OCI-M2 (cell line): ENCODE results near the gene C17orf67.

Experiments
- DNase-seq: peaks from one replicate; lab custom pipeline; 2025; ENCODE audit not compliant: unreplicated experiment; lab: John Stamatoyannopoulos, UW

Gene C17orf67

DNA sequence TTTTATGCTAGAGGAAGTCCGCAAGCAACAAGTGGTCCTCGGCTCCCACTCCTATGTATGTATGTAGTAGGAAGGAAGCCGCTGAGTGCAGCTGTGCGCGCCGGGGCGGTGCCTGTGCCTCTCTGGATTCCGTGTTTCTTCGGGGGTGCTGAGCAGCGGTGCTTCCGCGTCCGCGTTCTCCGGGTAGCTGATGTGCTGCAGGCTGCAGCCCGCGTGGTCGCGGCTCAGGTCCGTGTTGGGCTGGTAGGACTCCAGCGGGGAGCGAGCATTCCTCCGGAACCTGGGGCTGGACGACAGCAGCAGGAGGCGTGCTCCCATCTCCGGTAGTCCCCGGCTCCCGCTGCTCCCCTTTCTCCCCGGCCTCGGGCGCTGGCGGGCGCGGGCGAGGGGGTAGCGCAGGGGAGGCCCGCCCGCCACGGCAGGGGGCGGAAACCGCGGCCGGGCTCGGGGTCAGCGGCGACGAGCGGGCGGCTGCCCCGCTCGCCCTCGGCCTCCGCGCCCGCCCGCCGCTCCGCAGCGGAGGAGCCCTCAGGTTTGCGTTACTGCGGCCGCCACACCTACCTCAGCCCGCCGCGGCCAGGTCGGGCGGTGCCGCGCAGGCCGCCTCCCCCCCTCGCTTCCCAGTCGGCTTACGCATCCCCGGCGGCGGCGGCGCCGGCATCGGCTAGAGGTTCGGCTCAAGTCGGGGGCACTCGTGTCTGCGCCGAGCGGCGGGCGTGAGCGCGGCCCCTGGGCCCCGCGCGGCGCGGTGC lies 487 bp downstream of the C17orf67 start:
- DNase-seq = no peak

DNA sequence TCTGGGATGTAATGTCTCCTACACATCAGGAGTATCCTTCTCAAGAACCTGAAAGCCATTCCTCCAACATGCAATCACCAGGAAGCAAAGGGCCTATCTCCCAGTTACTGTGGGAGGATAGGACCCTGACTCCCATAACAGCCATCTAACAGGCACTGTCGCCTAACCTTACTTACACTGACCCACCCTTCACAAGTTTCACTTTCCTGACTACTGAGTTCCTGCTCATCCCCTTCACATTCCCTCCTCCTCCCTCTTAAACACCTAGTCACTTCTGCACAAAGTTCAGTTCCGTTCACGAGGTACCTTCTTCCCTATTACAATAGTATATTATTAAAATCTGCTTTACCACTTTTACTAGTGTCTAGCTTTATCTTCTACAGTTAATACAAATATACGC lies 1.3 kb downstream of the C17orf67 start:
- DNase-seq = no peak

DNA sequence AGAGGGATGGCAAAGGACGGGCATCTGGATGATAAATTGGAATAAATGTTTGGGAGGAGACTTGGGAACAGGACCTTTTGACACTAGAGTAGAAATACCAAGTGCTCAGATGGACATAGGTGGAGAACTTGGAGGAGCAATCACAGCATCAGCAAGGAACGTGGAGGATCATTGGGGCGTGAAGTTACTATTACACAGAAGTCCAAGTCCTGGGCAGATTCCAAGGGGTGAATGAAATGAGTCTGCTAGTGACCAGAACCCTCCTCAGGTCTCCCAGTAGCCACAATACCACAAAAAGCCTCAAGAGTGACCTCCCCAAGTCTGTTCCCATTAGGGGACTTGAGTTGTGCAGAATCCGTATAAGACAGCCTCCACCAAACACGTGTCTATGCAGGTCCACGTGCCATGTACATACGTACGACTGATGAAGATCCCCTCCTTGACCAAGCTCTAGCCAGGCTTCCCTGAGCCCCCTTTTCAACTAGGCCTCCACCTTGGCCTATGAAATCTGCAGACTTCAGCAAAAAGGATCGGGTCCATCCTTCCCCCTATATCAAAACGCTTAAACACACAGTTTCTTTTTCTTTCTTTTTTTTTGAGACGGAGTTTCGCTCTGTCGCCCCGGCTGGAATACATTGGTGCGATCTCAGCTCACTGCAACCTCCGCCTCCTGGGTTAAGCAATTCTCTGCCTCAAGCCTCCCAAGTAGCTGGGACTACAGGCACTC lies 2.2 kb downstream of the C17orf67 start:
- DNase-seq = no peak

DNA sequence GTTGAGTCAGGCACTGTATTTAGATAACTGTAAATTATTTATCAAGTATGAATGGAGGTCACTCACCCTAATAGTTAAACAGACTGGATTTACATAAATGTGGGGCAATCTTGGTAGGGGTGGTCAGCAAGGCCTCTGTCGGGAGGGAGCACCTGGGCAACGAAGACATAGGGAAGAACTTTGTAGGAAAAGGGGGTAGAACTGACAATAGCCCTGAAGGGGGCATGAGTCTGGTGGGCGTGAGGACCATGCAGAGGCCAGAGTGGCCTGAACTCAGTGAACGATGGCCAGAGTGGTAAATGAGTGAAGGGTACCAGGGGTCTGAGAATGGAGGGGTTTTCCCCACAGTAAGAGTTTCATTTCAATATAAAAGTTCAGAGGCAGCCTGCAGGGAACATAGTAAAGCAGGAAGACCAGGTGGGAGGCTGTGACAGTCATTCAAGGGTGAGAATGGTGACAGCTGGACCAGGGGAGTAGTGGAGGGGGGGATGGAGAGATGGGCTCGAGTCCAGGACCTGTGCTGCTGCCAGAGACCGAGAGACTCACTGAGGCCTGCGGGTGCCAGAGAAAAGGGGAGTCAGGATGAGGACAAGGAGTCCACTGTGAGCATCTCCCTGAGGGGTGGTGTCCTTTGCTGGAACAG lies 2.9 kb downstream of the C17orf67 start:
- DNase-seq = no peak

DNA sequence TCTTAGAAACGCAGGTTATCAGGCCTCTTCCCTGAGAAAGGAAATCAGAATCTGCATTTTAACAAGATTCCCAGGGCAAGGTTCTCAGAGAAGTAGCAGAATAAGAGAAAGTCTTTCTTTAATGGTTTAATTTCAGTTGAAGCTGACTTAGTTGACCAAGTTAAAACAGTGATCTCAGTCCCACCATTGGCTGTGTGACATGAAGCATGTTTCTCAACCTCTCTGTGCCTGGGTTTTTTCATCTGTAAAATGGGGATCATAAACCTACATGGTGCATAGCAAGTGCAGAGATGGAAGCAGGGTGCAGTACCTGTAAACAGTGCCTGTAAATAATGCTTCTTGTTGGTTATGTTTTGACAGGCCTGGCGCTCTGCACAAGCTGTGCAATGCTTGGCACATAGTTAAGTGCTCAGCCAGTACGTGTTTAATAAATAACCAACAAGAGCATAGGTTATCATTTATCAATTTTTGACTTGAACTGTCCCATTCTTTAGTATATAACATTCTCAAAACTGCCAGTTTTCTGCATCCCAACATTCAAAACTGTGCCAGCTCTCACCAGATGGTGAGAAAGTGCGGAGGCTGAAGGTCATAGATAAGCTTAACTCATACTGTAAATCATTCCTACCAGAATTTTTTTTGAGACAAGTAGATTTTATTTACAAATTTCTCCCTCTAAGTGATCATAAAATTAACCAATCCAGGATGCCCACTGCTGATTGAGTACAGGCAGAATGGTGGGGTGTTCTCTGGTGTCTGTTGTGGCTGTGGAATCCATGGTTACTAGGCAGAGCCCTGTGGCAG lies 6.9 kb downstream of the C17orf67 start:
- DNase-seq = no peak

DNA sequence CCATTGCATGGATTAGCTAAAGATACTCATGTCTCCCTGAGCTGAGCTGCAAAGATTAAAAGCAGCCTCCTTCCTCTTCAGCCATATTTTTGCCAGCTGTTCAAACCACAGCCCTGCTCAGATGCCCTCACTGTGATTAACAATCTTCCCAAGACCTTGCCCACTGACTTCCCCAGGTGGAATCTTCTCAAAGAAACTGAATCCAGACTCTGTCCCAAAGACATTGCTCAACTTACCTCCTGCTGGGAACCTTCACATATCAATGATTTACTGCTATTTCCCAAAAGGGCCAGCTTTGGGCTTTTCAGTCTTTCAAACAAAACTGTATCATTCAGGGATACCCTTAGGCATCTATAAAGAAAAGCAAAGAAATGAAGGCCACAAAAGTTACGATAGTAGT lies 9.2 kb downstream of the C17orf67 start:
- no peak for DNase-seq

DNA sequence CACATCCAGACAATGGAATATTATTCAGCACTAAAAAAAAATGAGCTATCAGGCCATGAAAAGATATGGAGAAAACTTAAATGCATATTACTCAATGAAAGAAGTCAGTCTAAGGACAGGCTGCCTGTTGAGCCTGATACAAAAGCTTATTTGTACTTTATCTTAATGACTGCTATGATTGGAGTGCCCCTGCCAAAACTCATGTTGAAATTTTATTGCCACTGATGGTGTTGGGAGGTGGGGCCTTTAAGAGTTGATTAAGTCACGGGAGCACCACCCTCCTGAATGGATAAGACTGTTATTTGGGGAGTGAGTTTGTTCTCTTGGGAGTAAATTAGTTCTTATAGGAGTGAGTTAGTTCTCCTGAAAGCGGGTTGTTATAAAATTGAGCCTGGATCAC lies 9.9 kb downstream of the C17orf67 start:
- no peak for DNase-seq

DNA sequence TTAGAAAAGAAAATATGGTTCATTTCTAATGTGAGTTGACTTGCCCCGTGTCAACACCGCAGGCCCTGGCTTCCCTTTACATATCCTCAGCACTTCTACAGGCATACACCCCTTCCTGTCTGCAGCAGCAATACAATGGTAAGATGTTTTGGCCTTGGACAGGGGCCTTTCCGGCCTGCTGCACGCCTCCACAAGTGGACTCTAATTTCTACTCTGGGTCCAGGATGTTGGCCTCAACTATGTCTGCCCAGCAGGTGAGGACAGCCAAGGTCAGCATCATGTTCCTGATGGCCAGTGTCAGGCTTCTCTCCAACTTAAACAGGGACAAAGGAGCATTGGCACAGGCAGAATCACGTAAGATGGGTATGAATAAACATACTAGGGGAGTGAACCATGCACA lies 11.0 kb downstream of the C17orf67 start:
- DNase-seq = no peak

DNA sequence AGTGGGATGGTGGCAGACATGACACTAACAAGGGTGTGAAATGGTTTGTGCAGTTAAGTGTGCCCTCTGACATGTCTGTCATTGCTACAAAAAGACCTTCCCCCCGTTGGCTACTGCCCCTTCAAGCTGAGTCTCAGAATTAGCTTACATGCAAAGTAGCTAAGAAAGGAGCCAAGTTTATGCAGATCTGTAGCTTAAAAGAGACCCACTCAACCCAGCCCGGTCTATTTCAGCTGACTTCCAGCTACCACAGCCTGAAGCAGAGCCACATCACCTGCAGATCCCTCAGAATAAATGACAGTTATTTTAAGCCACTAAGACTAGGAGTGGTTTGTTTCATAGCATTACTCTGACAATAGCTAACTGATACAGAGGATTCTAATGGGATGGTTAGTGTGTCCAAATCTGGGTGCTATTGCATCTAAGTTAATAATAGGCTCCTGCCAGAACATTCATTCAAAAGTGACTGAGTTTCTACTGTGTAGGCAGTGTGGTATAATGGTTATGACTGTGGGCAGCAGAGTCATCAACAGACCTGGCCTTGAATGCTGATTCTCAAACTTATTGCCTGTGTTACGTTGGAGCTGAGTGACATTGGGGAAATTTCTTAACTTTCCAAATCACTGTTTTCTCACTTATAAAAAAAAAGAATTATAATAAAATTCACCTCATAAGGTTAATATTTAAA lies 11.7 kb downstream of the C17orf67 start:
- DNase-seq = no peak

DNA sequence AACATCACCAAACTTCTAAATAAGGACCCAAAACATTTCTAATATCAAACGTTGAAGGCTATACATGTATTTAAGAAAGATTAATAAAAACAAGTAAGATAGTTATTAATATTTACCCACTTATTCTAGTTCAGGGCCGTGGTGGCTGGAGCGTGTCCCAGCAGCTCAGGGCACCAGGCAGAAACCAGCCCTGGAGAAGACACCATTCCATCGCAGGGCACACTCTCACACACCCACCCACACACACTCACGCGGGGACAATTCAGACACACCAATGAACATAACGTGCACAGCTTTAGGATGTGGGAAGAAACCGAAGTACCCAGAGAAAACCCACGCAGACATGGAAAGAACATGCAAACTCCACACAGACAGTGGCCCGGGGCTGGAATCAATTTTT lies 13.5 kb downstream of the C17orf67 start:
- DNase-seq = no peak

DNA sequence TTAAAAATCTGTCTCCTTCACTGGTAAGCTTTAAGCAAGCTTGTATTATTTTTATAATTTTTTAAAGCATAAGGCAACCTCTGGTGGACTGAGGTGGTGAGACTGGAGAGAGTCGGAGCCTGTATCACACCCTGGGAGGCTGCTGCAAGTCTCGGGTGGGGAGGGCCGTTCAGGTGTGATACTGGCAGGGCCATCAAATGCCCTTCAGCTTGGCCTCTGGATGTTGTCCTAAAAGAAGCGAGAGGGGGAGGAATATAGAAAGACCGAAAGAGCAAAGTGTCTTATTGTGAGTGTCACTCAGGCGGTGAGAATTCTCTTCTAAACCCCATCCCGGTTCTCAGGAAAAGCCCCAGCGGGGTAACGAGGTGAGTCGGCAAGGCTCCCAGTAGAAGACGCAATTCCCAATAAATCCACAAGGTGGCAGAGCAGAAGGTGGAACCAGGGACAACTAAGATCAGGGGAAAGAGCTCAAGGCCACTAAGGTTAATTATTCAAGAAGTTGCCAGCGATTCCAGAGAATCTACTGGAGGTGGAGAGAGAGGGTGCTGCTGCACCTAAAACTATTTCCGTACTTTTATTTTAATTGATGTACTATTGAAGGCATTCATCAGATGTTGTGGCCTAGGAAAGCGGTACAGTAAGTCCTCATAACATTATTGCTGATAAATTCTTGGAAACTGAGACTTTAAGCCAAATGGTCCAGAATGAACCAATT lies 14.1 kb downstream of the C17orf67 start:
- no peak for DNase-seq

DNA sequence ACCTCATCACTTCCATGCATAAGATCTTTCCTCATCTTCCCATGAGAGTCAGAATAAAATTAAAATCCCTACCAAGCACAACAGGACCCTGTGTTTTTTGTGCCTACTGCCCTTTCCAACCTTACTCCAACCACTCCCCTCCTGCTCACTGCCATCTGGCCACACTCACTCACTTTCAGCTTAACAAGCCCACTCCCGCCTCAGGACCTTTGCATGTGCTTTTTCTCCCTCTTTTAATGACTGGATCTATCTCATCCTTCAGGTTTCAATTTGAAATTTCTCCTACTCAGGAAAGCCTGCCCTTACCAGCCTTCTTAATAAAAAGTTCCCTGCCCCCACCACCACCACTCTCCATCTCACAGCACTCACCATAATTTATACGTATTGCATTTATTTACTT lies 14.7 kb downstream of the C17orf67 start:
- no peak for DNase-seq

DNA sequence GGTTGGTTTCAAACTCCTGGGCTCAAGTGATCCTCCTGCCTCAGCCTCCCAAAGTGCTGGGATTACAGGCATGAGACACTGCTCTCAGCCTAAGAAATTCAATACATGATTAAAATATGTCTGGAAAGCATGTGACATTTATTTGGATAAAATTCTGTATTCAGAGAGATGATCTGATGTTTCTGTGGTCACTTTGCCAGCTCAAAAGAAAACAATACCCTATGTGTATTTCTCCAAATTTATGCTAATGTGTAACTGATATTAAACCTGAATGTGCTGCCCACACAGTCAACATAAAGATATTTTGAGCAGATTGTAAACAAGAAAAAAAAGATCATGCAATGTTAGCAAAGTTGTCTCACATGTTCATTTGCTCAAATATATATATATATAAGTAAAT lies 16.7 kb downstream of the C17orf67 start:
- DNase-seq = no peak

DNA sequence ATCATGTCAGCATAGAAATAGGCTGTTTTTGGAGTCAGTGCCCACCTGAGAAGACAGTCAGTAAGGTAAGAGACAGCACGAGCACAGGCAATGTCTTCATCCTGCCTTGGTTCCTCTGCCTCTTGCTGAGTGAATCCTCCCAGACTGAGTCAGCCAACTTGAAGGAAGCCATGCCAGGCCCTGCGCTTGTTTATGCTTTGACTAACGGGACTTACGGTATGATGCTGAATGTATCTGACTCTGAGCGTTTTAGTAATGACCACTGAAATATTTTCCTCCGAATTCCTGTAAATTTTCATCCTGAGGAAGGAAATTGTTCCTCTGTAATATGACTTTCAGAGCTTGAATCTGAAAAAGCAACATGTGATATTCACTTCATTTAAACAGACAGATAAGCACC lies 18.0 kb downstream of the C17orf67 start:
- DNase-seq = no peak

DNA sequence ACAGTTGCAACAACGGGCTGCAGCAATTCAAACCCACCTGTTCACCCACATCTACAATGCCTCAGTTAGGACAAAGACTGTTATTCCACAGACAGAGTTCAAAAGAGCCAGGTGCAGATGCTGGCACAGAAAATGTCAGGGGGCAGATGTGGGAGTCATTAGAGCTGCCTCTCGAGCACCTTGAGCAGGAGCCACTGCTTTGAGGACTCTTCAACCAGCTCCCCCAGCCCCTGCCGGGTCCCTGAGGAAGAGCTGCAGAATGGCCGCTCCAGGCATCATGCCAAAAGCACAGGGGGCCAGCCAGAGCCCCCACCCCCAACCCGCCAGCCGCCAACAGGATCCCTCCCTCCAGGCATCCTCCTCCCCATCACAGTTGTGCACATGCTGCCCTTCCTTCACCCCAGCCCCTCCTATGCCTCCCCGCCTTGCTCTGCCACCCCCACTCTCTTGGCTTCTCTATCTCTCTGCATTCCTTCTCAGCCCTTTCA lies 20.8 kb downstream of the C17orf67 start:
- DNase-seq = no peak

DNA sequence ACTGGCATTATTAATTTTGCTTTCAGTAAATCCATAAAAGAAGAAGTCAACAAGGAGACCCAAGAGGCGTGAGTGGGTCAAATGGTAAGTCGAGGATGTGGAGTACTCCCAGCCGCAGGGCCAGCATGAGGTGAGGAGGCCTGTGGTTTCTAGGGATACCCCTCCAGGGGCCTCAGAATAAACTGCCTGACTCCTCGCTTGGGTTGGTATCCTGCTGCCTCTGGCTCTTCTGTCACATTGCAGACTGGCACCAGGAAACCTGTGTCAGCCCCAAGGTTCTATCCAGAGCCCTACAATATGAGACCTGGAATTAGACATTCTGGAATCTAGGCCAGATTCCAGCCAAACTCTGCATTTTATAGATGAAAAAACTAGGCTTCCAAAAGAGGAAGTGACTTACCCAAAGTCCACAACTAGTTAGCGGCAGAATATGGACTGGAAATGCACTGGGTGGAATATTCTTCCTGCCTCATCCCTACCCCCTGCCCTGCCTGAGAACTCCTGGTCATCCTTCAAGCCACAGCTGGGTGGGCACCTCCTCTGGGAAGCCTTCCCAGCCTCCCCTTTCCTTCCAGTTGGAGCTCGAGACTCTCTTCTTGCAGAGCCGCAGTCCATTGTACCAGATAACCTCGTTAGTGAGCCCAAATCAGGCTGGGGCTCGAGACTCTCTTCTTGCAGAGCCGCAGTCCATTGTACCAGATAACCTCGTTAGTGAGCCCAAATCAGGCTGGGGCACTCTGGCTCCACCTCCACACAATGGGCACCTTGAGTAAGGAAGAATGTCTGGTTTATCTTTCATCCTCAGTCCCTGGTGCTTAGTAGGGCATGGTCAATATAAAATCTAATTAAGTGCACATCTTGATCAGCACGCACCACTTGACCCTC lies 22.6 kb downstream of the C17orf67 start:
- no peak for DNase-seq

DNA sequence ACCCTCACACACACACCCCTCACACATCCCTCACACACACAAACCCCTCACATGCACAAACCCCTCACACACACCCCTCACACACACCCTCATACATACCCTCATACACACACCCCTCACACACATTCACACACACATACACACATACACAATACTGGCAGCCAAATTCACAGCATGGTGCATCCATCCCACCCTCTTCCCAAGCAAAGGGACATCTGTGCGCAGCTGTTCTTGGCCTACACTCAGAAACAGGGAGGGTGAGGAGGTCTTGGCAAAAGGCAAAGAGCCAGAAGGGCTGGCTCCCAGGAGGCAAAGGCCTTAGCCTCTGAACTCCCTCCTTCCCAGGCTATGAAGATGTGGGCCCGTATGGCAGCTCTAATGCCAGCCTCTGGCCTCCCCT lies 23.4 kb downstream of the C17orf67 start:
- no peak for DNase-seq

DNA sequence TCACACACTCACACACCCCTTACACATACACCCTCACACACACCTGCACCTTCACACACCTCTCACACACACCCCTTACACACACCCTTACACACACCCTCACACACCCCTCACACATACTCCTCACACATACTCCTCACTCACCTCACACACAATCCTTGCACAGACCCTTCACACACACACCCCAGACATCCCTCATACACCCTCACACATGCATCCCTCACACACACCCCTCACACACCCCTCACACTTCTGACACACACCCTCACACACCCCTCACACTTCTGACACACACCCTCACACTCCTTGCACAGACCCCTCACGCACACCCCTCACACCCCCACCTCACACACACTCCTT lies 23.9 kb downstream of the C17orf67 start:
- DNase-seq = no peak
